CD14-positive monocyte (primary cell): Measurements from ENCODE around the gene TAF5L. TPM values are rescaled to one million over a fixed set of nuclear protein-coding genes. Genes with fewer than 3 reads are reported as not detected.

Experiments
- DNase-seq, 3 donors: peaks; one replicate each; pipeline ENCODE4 v3.0.0-alpha.2; 2011 to 2022
- H2AFZ ChIP-seq: 2 replicates; pipeline ENCODE4 v1.6.0; 2012; ENCODE audit warnings: mild to moderate bottlenecking, low read depth, low read length, inconsistent platforms; ENCODE audit not compliant: insufficient read depth, poor library complexity, severe bottlenecking
- H3K27ac ChIP-seq, 2 donors: 1 replicate in 1 of 2; 2 replicates in 1 of 2; pipeline ENCODE4 v1.5.1; 2012 to 2013; ENCODE audit warnings: low read length in 2 of 2, control low read depth in 1 of 2, inconsistent platforms in 1 of 2, low read depth in 1 of 2, mild to moderate bottlenecking in 1 of 2
- H3K27me3 ChIP-seq, 2 donors: one replicate each; pipeline versions ENCODE4 v1.6.0 to v1.6.1; 2011 to 2013; ENCODE audit warnings: low read length in 2 of 2; ENCODE audit not compliant: control insufficient read depth in 2 of 2, insufficient read depth in 2 of 2
- H3K36me3 ChIP-seq, 2 donors: replicated peaks in 1 of 2; 1 replicate in 1 of 2; 2 replicates in 1 of 2; pipeline versions ENCODE4 v1.5.1 to v1.6.1; 2012 to 2013; ENCODE audit warnings: low read length in 2 of 2, control low read depth in 1 of 2, inconsistent platforms in 1 of 2, mild to moderate bottlenecking in 1 of 2; ENCODE audit not compliant: insufficient read depth in 2 of 2, control insufficient read depth in 1 of 2
- H3K4me1 ChIP-seq, 2 donors: 1 replicate in 1 of 2; 2 replicates in 1 of 2; pipeline versions ENCODE4 v1.5.1 to v1.6.1; 2012 to 2013; ENCODE audit warnings: low read length in 2 of 2, control low read depth in 1 of 2, inconsistent platforms in 1 of 2, mild to moderate bottlenecking in 1 of 2, moderate library complexity in 1 of 2; ENCODE audit not compliant: insufficient read depth in 2 of 2, control insufficient read depth in 1 of 2
- H3K4me2 ChIP-seq: replicated peaks from 2 replicates; pipeline ENCODE3; 2012; ENCODE audit warnings: low read length, moderate library complexity, mild to moderate bottlenecking; ENCODE audit not compliant: poor library complexity, severe bottlenecking; ENCODE audit errors: extremely low read depth
- H3K4me3 ChIP-seq, 3 experiments: fragments of 200-600 bp in 1 of 3; sonication (generic) in 1 of 3; replicated peaks in 1 of 3; 1 replicate in 2 of 3; 2 replicates in 1 of 3; pipeline ENCODE4 v1.5.1; 2011 to 2013; ENCODE audit warnings: low read length in 3 of 3, mild to moderate bottlenecking in 3 of 3, control low read depth in 2 of 3, low read depth in 2 of 3, inconsistent platforms in 1 of 3, moderate library complexity in 1 of 3
- H3K79me2 ChIP-seq: 2 replicates; pipeline ENCODE4 v1.6.0; 2012; ENCODE audit warnings: mild to moderate bottlenecking, control low read depth, inconsistent platforms, low read length, moderate library complexity; ENCODE audit not compliant: insufficient read depth
- H3K9ac ChIP-seq: 2 replicates; pipeline ENCODE4 v1.6.0; 2017; ENCODE audit warnings: low read length, mild to moderate bottlenecking; ENCODE audit not compliant: insufficient read depth, poor library complexity, severe bottlenecking
- H3K9me3 ChIP-seq, 2 donors: replicated peaks in 1 of 2; 1 replicate in 1 of 2; 2 replicates in 1 of 2; pipeline versions ENCODE4 v1.5.1 to v1.6.1; 2012 to 2013; ENCODE audit warnings: low read length in 2 of 2, control low read depth in 1 of 2; ENCODE audit not compliant: control insufficient read depth in 1 of 2, insufficient read depth in 1 of 2
- H4K20me1 ChIP-seq: 2 replicates; pipeline ENCODE4 v1.6.0; 2012; ENCODE audit warnings: mild to moderate bottlenecking, low read length, control low read depth, moderate library complexity; ENCODE audit not compliant: insufficient read depth
- H3K27ac Mint-ChIP-seq, 7 donors: one replicate each; pipeline ENCODE4 v1.8.0; 2020; ENCODE audit warnings: mild to moderate bottlenecking in 7 of 7, mixed read lengths in 7 of 7, moderate library complexity in 6 of 7, inconsistent platforms in 2 of 7
- H3K27me3 Mint-ChIP-seq, 3 donors: one replicate each; pipeline ENCODE4 v1.8.0; 2021 to 2022; ENCODE audit warnings: low read depth in 3 of 3, mild to moderate bottlenecking in 3 of 3, mixed read lengths in 3 of 3, moderate library complexity in 3 of 3, inconsistent platforms in 1 of 3
- H3K36me3 Mint-ChIP-seq, 2 donors: one replicate each; pipeline ENCODE4 v1.8.0; 2020; ENCODE audit warnings: mixed read lengths in 2 of 2, inconsistent platforms in 1 of 2, mild to moderate bottlenecking in 1 of 2
- H3K4me1 Mint-ChIP-seq: one replicate; pipeline ENCODE4 v1.8.0; 2020; ENCODE audit warnings: mild to moderate bottlenecking, mixed read lengths
- H3K4me3 Mint-ChIP-seq, 2 donors: one replicate each; pipeline ENCODE4 v1.8.0; 2020; ENCODE audit warnings: mild to moderate bottlenecking in 2 of 2, mixed read lengths in 2 of 2, moderate library complexity in 1 of 2
- H3K9me3 Mint-ChIP-seq, 7 donors: one replicate each; pipeline ENCODE4 v1.8.0; 2020 to 2022; ENCODE audit warnings: mixed read lengths in 7 of 7, mild to moderate bottlenecking in 6 of 7, moderate library complexity in 6 of 7, inconsistent platforms in 2 of 7
- WGBS: methylation state at CpG from one replicate; pipeline ENCODE4 v1.1.5; 2013; ENCODE audit warnings: missing lambda C conversion rate; ENCODE audit not compliant: insufficient coverage; 5-methylcytosine and 5-hydroxymethylcytosine counted together
- intact Hi-C, 2 donors: fragments of 100-400 bp; cut with micrococcal nuclease; formaldehyde crosslinking; loops; one replicate each; pipeline versions ENCODE4 v1.15.0 to v1.15.1; 2023
- polyA plus RNA-seq, 3 donors: library from polyadenylated mRNA; depleted of rRNA in 1 of 3; unstranded in 2 of 3; stranded (reverse) in 1 of 3; fragments of 300-500 nt in 2 of 3; fragments of >200 nt in 1 of 3; fragmentation: Illumina TruSeq in 2 of 3; gene quantifications; 1 replicate in 2 of 3; 2 replicates in 1 of 3; pipeline ENCODE4 v1.2.3, GENCODE V29; 2012 to 2021
- TF ChIP-seq, protein P1 (sequence below): fragments of 200-600 bp; IDR thresholded peaks from one replicate; pipeline ENCODE4 v1.8.0; 2022; ENCODE audit warnings: antibody characterized with exemption, mild to moderate bottlenecking

TAF5L gene
- polyA plus RNA-seq, 3 donors: 3.8 to 15.4 (median 4.9) TPM

DNA sequence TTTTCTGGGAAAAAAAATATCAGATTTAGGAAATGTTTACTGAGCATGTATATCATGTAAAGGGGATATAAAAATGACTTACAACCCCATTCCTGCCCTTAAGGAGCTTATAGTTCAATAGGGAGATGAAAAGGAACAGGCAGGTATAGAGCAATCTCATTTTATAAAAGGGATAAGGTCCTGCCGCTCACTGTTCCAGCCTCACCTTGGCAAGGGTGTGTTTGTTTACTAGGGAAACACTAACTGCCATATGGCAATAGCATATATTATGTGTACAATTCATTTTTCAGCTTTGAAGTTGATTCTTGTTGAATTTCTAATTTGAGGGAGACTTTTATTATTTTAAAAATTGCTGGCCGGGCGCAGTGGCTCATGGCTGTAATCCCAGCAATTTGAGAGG is 25.6 kb upstream of the TAF5L start:
- Mint-ChIP-seq H3K27me3 (peaks cover 0 to 3% (median 0%) of the 10 kb centered on the region in 3 donors), H3K4me1 (no peaks in the 10 kb centered on the region), H3K27ac (no peak overlapping the region), H3K9me3 (no peaks in the 10 kb centered on the region), H3K36me3 (peaks cover 68 to 76% of the 10 kb centered on the region in 2 donors), H3K4me3 (no peak overlapping the region)
- no peaks in the 10 kb centered on the region for H3K79me2 ChIP-seq
- H3K9me3 ChIP-seq: no peaks in the 10 kb centered on the region
- no peaks in the 10 kb centered on the region for H3K27me3 ChIP-seq
- no peak overlapping the region for H3K9ac ChIP-seq
- no peak overlapping the region for H3K4me3 ChIP-seq
- WGBS: no CpG with 5 or more reads among the region's 3 CpGs
- H2AFZ ChIP-seq: no peak overlapping the region
- H3K4me2 ChIP-seq: no peak overlapping the region
- DNase-seq: no peak
- no peaks in the 10 kb centered on the region for H3K4me1 ChIP-seq
- no peaks in the 10 kb centered on the region for H4K20me1 ChIP-seq
- TF ChIP-seq, protein P1, sequence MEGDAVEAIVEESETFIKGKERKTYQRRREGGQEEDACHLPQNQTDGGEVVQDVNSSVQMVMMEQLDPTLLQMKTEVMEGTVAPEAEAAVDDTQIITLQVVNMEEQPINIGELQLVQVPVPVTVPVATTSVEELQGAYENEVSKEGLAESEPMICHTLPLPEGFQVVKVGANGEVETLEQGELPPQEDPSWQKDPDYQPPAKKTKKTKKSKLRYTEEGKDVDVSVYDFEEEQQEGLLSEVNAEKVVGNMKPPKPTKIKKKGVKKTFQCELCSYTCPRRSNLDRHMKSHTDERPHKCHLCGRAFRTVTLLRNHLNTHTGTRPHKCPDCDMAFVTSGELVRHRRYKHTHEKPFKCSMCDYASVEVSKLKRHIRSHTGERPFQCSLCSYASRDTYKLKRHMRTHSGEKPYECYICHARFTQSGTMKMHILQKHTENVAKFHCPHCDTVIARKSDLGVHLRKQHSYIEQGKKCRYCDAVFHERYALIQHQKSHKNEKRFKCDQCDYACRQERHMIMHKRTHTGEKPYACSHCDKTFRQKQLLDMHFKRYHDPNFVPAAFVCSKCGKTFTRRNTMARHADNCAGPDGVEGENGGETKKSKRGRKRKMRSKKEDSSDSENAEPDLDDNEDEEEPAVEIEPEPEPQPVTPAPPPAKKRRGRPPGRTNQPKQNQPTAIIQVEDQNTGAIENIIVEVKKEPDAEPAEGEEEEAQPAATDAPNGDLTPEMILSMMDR: no peak
- H3K27ac ChIP-seq: no peak overlapping the region
- intact Hi-C loops: no loop called here
- H3K36me3 ChIP-seq: peaks cover 68 to 100% of the 10 kb centered on the region in 2 donors

DNA sequence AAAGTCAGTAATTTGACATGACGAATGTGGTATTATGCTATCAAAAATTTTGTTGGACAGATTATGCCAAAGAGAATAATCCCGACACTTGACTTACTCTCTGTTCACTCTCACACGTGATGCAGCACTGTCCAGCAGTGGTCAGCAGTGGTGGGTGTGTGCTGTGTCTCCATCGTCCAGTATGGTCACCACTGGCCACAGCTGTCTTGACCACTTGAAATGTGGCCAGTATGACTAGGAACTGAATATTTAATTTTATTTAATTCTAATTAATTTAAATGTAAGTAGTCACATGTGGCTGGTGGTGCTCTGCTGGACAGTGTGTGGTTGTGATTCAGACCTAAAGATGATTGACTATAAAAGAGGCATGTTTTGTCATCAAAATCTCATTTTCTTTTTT is 24.1 kb upstream of the TAF5L start:
- Histone ChIP-seq H3K36me3 (peaks cover 69 to 99% of the 10 kb centered on the region in 2 donors), H3K4me1 (no peaks in the 10 kb centered on the region), H3K9me3 (no peaks in the 10 kb centered on the region), H3K4me2 (no peak overlapping the region), H3K79me2 (no peaks in the 10 kb centered on the region), H3K9ac (no peak overlapping the region), H3K4me3 (no peak overlapping the region), H3K27ac (no peak overlapping the region), H2AFZ (no peak overlapping the region), H4K20me1 (no peaks in the 10 kb centered on the region), H3K27me3 (no peaks in the 10 kb centered on the region)
- H3K27me3 Mint-ChIP-seq: peaks cover 0 to 3% (median 0%) of the 10 kb centered on the region in 3 donors
- intact Hi-C loops: no loop called here
- DNase-seq: no peak
- TF ChIP-seq, protein P1: no peak
- H3K36me3 Mint-ChIP-seq: peaks cover 70 to 75% of the 10 kb centered on the region in 2 donors
- H3K4me1 Mint-ChIP-seq: no peaks in the 10 kb centered on the region
- H3K4me3 Mint-ChIP-seq: no peak overlapping the region
- 100% methylated on average over 1 of the region's 4 CpGs for WGBS
- no peaks in the 10 kb centered on the region for H3K9me3 Mint-ChIP-seq
- no peak overlapping the region for H3K27ac Mint-ChIP-seq
